Activated CD8-positive, alpha-beta memory T cell treated with anti-CD3 and anti-CD28 coated beads for 36 hours (primary cell): ENCODE measurements around the gene CAPN14. TPM values are rescaled to one million over a fixed set of nuclear protein-coding genes. Genes with fewer than 3 reads are reported as not detected.

Experiments
- CTCF ChIA-PET: fragments of 350-600 bp; sonication (Branson Sonifier 250); formaldehyde crosslinking; loops from one replicate; lab custom pipeline; 2021; ENCODE audit warnings: antibody characterized with exemption; lab: Charles Lee
- POLR2A ChIA-PET: fragments of 350-600 bp; sonication (Branson Sonifier 250); formaldehyde crosslinking; loops from one replicate; lab custom pipeline; 2021; ENCODE audit warnings: antibody characterized with exemption; lab: Charles Lee
- total RNA-seq, 2 experiments: library from RNA; stranded (reverse); gene quantifications; one replicate each; pipeline ENCODE4 v1.2.3, GENCODE V29; 2021

Gene CAPN14, protein sequence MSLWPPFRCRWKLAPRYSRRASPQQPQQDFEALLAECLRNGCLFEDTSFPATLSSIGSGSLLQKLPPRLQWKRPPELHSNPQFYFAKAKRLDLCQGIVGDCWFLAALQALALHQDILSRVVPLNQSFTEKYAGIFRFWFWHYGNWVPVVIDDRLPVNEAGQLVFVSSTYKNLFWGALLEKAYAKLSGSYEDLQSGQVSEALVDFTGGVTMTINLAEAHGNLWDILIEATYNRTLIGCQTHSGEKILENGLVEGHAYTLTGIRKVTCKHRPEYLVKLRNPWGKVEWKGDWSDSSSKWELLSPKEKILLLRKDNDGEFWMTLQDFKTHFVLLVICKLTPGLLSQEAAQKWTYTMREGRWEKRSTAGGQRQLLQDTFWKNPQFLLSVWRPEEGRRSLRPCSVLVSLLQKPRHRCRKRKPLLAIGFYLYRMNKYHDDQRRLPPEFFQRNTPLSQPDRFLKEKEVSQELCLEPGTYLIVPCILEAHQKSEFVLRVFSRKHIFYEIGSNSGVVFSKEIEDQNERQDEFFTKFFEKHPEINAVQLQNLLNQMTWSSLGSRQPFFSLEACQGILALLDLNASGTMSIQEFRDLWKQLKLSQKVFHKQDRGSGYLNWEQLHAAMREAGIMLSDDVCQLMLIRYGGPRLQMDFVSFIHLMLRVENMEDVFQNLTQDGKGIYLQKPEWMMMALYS
- under 1 TPM; 0.29 to 0.30 TPM for total RNA-seq

DNA sequence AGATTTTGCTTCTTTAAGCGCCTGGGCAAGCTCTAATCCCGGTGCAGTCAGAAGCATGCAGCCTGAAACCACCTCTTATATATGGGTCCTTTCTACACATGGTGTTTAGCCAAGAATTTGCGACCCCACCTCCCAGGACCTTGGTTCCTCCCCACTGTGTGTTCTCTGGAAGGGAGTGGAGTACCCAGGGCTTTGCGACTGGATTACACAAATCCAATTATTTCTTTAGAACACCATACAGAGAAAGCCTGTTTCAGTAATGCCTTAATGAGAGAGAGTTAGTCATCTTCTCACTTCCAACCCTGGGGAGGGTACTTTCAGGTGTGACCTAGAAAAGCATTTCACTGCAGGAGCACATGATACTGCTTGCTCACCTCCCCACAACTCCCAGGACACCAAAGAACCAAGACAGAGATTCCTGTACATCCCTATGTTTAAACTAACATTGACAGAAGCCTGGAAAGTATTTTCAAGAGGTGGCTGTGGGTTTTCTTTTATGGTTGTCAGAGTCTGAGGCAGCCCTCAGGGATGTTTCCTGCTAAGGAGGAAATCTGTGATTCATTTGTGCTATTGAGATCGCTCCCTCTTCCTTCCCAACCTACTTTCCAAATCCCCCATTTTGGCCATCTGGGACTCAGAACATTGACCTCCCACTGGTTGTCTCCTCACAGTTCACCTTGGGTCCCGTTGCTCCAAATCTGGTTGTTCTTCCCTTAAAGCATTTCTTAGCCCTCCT lies at the start of gene CAPN14:
Gene CAPN14 (minus strand): TSS at position 51 of the 736 bp plus-strand sequence. CDS start 12,068 bp downstream, outside the sequence.
- CTCF ChIA-PET: no interaction called here
- POLR2A ChIA-PET: no interaction called here

- POLR2A ChIA-PET: no interaction called here
Observed at GRCh38 chr2:31266804-31267203, 49.5 kb upstream of the CAPN14 start.

GRCh38 chr2:31265234-31265633 lies 47.9 kb upstream of the CAPN14 start:
- POLR2A ChIA-PET: no interaction called here
- CTCF ChIA-PET: no interaction called here

More at GRCh38 chr2:31266804-31267203, 49.5 kb upstream of the CAPN14 start:
- CTCF ChIA-PET: no interaction called here

DNA sequence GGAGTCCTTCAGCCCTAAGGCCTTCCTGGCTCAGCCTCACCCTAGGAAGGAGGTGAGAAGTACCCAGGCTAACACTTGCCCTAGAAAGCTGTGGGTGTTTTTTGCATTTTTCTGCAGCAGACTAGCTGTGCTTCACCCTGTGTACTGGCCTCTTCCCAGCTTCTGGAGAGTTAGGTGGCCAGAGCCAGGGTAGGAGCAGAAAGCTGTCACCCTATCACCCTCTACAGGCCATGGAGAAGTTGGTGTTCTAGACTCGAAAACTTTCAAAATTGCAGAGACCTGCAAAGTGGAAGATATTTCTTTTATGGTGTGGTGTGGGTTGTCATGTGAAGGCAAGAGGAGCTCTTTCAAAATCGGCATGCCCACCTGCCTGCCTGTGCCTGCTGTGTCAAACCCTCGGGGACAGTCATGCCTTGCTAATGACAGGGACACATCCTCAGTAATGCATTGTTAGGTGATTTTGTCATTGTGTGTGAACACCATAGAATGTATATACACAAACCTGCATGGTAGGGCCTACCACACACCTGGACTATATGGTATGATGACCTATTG lies 46.4 kb upstream of the CAPN14 start:
- CTCF ChIA-PET: no interaction called here
- POLR2A ChIA-PET: no interaction called here

DNA sequence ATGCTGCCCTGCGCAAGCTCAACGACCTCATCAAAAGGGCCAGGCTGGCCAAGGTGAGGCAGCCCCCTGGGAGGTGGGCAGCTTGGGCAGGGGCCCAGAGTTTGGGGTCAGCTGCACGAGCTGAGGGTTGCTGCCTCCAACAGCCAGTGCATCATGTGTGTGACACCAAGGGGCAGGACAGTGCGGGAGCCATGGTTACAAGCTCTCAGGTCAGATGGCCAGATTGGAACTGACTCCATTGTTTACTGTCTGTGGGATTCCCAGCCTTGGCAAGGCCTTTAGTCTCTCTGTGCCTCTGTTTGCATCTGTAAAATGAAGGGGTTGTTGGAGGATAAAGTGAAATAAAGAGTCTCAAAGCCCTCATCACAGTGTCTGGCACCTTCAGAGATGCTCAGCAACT lies 43.6 kb upstream of the CAPN14 start:
- ChIA-PET POLR2A (no interaction called here), CTCF (no interaction called here)

DNA sequence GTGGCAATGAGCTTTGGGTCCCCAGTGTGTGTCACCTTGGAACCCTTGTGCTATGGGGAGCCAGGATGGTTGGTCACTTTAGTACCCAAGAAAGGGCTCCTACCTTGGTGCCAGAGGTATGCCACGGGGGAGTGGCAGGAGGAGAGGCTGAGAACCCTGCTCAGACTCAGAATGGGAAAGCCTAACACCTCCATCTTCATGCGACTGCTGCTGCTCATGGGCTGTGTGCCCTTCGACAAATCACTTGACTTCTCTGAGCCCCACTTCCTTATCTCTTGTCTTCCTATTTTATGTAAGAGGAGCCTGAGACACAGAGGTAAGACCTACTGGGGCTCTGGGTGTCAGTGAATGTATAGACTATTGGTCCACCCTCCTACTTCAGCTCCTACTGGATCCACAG lies 41.8 kb upstream of the CAPN14 start:
- CTCF ChIA-PET: no interaction called here
- POLR2A ChIA-PET: no interaction called here

- CTCF ChIA-PET: no interaction called here
- POLR2A ChIA-PET: no interaction called here
Observed at GRCh38 chr2:31258351-31258750, 41.0 kb upstream of the CAPN14 start.

DNA sequence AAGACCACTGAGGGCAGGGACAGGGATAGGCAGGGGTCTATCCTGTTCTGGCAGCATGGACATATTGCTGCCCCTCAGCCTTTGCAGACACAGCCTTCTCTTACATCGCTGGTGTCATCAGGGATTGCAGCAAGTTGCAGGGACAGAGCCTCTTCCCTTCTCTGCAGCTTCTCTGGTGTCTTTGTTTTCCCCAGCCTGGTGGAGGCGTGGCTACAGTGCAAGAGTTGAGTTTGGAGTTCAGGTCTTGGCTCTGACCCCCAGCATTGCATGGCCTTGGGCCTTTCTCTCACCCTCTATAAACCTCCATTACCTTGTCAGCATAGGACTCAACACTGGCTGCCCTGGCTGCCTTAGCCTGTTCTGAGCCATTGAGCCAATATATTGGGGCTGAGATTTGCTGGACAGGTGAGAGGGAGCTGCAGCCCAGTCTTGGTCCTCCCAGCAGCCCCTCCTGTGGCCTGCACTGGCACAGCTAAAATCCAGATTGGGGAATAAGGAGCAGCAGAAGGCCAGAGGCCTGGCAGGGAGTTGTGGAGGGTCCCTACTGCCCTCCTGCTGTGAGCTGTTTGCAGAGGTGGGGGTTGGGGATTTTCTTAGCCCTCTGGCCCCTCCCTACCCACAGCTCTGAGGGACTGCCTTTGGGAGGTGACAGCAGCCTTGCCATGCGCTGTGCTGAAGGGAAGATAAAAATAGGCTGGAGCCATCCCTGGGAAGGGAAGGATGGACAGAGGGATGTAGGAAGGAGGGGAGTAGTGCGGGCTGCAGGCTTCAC lies 39.5 kb upstream of the CAPN14 start:
- POLR2A ChIA-PET: no interaction called here
- CTCF ChIA-PET: no interaction called here

DNA sequence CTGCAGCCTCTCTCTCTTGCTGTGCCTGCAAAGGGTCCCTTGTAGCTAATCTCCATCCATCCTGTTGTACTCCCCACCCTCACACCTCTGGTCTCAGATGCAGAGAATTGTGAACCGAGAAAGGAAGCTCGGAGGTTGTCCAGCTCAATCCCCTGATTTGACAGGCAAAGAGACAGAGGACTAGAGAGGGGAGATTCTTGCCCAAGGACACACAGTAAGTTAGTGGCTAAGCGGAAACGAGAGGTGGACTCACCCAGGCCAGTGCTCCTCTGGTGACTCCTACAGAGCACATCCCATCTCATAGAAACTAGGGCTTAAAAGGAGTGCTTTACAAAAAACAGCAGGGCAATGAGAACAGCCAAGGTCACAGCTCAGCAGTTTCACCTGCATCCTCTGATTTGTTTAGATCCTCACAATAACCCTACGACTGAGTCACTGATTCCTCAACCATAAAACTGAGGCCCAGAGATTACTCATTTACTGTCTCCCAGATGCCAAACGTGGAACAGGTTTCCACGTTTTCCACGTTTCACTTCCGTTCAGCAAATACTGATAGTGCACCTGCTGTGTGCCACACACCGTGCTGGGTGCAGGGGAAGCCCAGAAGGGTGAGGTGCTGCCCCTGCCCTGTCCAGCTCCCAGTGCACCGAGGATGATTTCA lies 38.7 kb upstream of the CAPN14 start:
- ChIA-PET POLR2A (no interaction called here), CTCF (no interaction called here)

GRCh38 chr2:31254237-31255203 lies 37.2 kb upstream of the CAPN14 start:
- POLR2A ChIA-PET: no interaction called here
- CTCF ChIA-PET: interaction anchor here (0.8 kb wide), 1 partner anchor 79 kb away, joined by 3 read pairs; no protein-coding TSS in a partner anchor

- POLR2A ChIA-PET: no interaction called here
- CTCF ChIA-PET: no interaction called here
Observed at GRCh38 chr2:31253356-31254131, 36.2 kb upstream of the CAPN14 start.

- POLR2A ChIA-PET: no interaction called here
- CTCF ChIA-PET: no interaction called here
Observed at GRCh38 chr2:31251851-31252250, 34.5 kb upstream of the CAPN14 start.

GRCh38 chr2:31251018-31251417 lies 33.7 kb upstream of the CAPN14 start:
- CTCF ChIA-PET: no interaction called here
- POLR2A ChIA-PET: no interaction called here

- CTCF ChIA-PET: no interaction called here
- POLR2A ChIA-PET: no interaction called here
Observed at GRCh38 chr2:31249009-31249690, 31.8 kb upstream of the CAPN14 start.

- POLR2A ChIA-PET: no interaction called here
- CTCF ChIA-PET: no interaction called here
Observed at GRCh38 chr2:31248139-31248538, 30.8 kb upstream of the CAPN14 start.

GRCh38 chr2:31247711-31248110 lies 30.4 kb upstream of the CAPN14 start:
- CTCF ChIA-PET: no interaction called here
- POLR2A ChIA-PET: no interaction called here
